Measurements from ENCODE around the gene OSBP. TPM values are rescaled to one million over a fixed set of nuclear protein-coding genes. Genes with fewer than 3 reads are reported as not detected.

OSBP gene
- total and polyA plus RNA-seq, 2 experiments from 2014 or later = 11.0 to 39.3 TPM

- TF ChIP-seq, protein P1, sequence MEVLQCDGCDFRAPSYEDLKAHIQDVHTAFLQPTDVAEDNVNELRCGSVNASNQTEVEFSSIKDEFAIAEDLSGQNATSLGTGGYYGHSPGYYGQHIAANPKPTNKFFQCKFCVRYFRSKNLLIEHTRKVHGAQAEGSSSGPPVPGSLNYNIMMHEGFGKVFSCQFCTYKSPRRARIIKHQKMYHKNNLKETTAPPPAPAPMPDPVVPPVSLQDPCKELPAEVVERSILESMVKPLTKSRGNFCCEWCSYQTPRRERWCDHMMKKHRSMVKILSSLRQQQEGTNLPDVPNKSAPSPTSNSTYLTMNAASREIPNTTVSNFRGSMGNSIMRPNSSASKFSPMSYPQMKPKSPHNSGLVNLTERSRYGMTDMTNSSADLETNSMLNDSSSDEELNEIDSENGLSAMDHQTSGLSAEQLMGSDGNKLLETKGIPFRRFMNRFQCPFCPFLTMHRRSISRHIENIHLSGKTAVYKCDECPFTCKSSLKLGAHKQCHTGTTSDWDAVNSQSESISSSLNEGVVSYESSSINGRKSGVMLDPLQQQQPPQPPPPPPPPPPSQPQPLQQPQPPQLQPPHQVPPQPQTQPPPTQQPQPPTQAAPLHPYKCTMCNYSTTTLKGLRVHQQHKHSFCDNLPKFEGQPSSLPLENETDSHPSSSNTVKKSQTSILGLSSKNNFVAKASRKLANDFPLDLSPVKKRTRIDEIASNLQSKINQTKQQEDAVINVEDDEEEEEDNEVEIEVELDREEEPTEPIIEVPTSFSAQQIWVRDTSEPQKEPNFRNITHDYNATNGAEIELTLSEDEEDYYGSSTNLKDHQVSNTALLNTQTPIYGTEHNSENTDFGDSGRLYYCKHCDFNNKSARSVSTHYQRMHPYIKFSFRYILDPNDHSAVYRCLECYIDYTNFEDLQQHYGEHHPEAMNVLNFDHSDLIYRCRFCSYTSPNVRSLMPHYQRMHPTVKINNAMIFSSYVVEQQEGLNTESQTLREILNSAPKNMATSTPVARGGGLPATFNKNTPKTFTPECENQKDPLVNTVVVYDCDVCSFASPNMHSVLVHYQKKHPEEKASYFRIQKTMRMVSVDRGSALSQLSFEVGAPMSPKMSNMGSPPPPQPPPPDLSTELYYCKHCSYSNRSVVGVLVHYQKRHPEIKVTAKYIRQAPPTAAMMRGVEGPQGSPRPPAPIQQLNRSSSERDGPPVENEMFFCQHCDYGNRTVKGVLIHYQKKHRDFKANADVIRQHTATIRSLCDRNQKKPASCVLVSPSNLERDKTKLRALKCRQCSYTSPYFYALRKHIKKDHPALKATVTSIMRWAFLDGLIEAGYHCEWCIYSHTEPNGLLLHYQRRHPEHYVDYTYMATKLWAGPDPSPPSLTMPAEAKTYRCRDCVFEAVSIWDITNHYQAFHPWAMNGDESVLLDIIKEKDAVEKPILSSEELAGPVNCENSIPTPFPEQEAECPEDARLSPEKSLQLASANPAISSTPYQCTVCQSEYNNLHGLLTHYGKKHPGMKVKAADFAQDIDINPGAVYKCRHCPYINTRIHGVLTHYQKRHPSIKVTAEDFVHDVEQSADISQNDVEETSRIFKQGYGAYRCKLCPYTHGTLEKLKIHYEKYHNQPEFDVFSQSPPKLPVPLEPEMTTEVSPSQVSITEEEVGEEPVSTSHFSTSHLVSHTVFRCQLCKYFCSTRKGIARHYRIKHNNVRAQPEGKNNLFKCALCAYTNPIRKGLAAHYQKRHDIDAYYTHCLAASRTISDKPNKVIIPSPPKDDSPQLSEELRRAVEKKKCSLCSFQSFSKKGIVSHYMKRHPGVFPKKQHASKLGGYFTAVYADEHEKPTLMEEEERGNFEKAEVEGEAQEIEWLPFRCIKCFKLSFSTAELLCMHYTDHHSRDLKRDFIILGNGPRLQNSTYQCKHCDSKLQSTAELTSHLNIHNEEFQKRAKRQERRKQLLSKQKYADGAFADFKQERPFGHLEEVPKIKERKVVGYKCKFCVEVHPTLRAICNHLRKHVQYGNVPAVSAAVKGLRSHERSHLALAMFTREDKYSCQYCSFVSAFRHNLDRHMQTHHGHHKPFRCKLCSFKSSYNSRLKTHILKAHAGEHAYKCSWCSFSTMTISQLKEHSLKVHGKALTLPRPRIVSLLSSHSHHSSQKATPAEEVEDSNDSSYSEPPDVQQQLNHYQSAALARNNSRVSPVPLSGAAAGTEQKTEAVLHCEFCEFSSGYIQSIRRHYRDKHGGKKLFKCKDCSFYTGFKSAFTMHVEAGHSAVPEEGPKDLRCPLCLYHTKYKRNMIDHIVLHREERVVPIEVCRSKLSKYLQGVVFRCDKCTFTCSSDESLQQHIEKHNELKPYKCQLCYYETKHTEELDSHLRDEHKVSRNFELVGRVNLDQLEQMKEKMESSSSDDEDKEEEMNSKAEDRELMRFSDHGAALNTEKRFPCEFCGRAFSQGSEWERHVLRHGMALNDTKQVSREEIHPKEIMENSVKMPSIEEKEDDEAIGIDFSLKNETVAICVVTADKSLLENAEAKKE (CRISPR knock-in tag; IDR thresholded peaks at IDR 0.05) = no peak
- TF ChIP-seq EZH2 (IDR thresholded peaks at IDR 0.05; ENCODE audit: low read depth, unreplicated experiment) (no peak), ZNF331 (CRISPR knock-in tag; IDR thresholded peaks at IDR 0.05; ENCODE audit: low read depth) (no peak), JUNB (IDR thresholded peaks at IDR 0.05; ENCODE audit: unreplicated experiment) (no peak)
Observed at GRCh38 chr11:59641156-59641555, 25.6 kb upstream of the OSBP start (continued).

GRCh38 chr11:59630493-59630892 lies 14.9 kb upstream of the OSBP start:
- no peaks in the 10 kb centered on the region; the same call in 2 of the 3 replicates for H3K36me3 Mint-ChIP-seq (ENCODE audit: low read depth)
- H3K4me2 ChIP-seq = no peak overlapping the region
- ATAC-seq (no peak), DNase-seq (ENCODE audit: low spot score) (no peak)
- TF ChIP-seq JUNB (IDR thresholded peaks at IDR 0.05; ENCODE audit: unreplicated experiment) (no peak), CREB1 (CRISPR knock-in tag; IDR thresholded peaks at IDR 0.05; ENCODE audit: low read depth) (no peak), NANOG (IDR thresholded peaks at IDR 0.05; ENCODE audit: borderline replicate concordance) (no peak), REST (IDR thresholded peaks at IDR 0.05; ENCODE audit: unreplicated experiment) (no peak), POLR2AphosphoS5 (IDR thresholded peaks at IDR 0.05; ENCODE audit: low read depth) (no peak), CTCF (conservative IDR thresholded peaks at IDR 0.05; ENCODE audit: low read depth in 2 of 2) (no peak)
- no peaks in the 10 kb centered on the region for H3K9me3 Mint-ChIP-seq
- no peaks in the 10 kb centered on the region for H3K36me3 ChIP-seq (ENCODE audit: insufficient read depth)
- H3K79me2 ChIP-seq (replicated peaks; ENCODE audit: insufficient read depth) = no peaks in the 10 kb centered on the region
- H3K27me3 ChIP-seq (ENCODE audit: insufficient read depth) = no peaks in the 10 kb centered on the region
- no peaks in the 10 kb centered on the region for H3K4me1 ChIP-seq (ENCODE audit: insufficient read depth)
- H3K4me3 Mint-ChIP-seq = no peak overlapping the region
- H3K4me3 ChIP-seq = no peak overlapping the region
- no peak overlapping the region for H3K27ac ChIP-seq (ENCODE audit: low read depth)
- peaks cover 15% of the 10 kb centered on the region; the same call in 2 of the 3 replicates for H3K4me1 Mint-ChIP-seq
- no peaks in the 10 kb centered on the region for H3F3A ChIP-seq (replicated peaks; ENCODE audit: low read depth)
- no peak overlapping the region for H3K27ac Mint-ChIP-seq
- H3K9me2 ChIP-seq (ENCODE audit: insufficient read depth) = no peaks in the 10 kb centered on the region
- peaks cover 2% of the 10 kb centered on the region for H3K27me3 Mint-ChIP-seq (ENCODE audit: insufficient read depth, low read depth, poor library complexity)
- no peaks in the 10 kb centered on the region for H4K20me1 ChIP-seq (replicated peaks; ENCODE audit: insufficient read depth)
- no peak overlapping the region for H2AFZ ChIP-seq
